HCT116 (cell line): ENCODE results near the gene TMEM184A.

Experiments used
- CEBPB ChIP-seq: IDR thresholded peaks from 2 replicates; pipeline ENCODE4 v1.6.1; 2012; ENCODE audit warnings: low read depth
- EZH2 ChIP-seq: fragments of 200-600 bp; sonication (generic); IDR thresholded peaks from 2 replicates; pipeline ENCODE4 v1.6.1; 2017; ENCODE audit warnings: antibody characterized with exemption, mixed run types
- EZH2phosphoT487 ChIP-seq: fragments of 200-600 bp; IDR thresholded peaks from 2 replicates; pipeline ENCODE4 v1.6.1; 2018; ENCODE audit warnings: antibody characterized with exemption, borderline replicate concordance
- POLR2A ChIP-seq: IDR thresholded peaks from 2 replicates; pipeline ENCODE4 v1.7.0; 2011; ENCODE audit warnings: borderline replicate concordance; ENCODE audit not compliant: insufficient read depth, insufficient read length; ENCODE audit errors: extremely low read depth
- POLR2AphosphoS5 ChIP-seq: IDR thresholded peaks from 2 replicates; pipeline ENCODE4 v1.6.1; 2011; ENCODE audit warnings: mild to moderate bottlenecking, low read depth, low read length, moderate library complexity
- SIN3A ChIP-seq: IDR thresholded peaks from 2 replicates; pipeline ENCODE4 v1.6.1; 2012; ENCODE audit warnings: low read depth
- SP1 ChIP-seq: IDR thresholded peaks from 2 replicates; pipeline ENCODE4 v1.6.1; 2012; ENCODE audit warnings: low read depth
- ZFX ChIP-seq: fragments of 450-650 bp; IDR thresholded peaks from 2 replicates; pipeline ENCODE4 v1.6.1; 2017
- TF ChIP-seq, protein P1 (sequence below), 3 experiments: fragments of 200-600 bp in 1 of 3; sonication (generic) in 1 of 3; IDR thresholded peaks in 2 of 3; conservative IDR thresholded peaks in 1 of 3; 2 replicates each; pipeline ENCODE4 v1.5.1; 2012 to 2017; ENCODE audit warnings: low read depth in 2 of 3, low read length in 2 of 3, antibody characterized with exemption in 1 of 3, borderline replicate concordance in 1 of 3, control low read depth in 1 of 3, mild to moderate bottlenecking in 1 of 3, mixed read lengths in 1 of 3, mixed run types in 1 of 3, moderate library complexity in 1 of 3; ENCODE audit not compliant: insufficient read depth in 1 of 3
- TF ChIP-seq, protein P2 (sequence below): IDR thresholded peaks from 2 replicates; pipeline ENCODE4 v1.6.1; 2012
- TF ChIP-seq, protein P3 (sequence below): IDR thresholded peaks from 2 replicates; pipeline ENCODE4 v1.6.1; 2012; ENCODE audit warnings: low read depth

- no peak for TF ChIP-seq SP1
- TF ChIP-seq, protein P1, sequence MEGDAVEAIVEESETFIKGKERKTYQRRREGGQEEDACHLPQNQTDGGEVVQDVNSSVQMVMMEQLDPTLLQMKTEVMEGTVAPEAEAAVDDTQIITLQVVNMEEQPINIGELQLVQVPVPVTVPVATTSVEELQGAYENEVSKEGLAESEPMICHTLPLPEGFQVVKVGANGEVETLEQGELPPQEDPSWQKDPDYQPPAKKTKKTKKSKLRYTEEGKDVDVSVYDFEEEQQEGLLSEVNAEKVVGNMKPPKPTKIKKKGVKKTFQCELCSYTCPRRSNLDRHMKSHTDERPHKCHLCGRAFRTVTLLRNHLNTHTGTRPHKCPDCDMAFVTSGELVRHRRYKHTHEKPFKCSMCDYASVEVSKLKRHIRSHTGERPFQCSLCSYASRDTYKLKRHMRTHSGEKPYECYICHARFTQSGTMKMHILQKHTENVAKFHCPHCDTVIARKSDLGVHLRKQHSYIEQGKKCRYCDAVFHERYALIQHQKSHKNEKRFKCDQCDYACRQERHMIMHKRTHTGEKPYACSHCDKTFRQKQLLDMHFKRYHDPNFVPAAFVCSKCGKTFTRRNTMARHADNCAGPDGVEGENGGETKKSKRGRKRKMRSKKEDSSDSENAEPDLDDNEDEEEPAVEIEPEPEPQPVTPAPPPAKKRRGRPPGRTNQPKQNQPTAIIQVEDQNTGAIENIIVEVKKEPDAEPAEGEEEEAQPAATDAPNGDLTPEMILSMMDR (IDR thresholded peaks at IDR 0.05 in 2 of 3, conservative IDR thresholded peaks at IDR 0.05 in 1 of 3; ENCODE audit: borderline replicate concordance in 1 of 3, insufficient read depth in 1 of 3, low read depth in 2 of 3, low read length in 2 of 3), result no peak
- TF ChIP-seq POLR2AphosphoS5, result no peak; the same call in 1 of the 2 replicates
- TF ChIP-seq EZH2, result no peak
- TF ChIP-seq SIN3A, result no peak
- TF ChIP-seq, protein P2, sequence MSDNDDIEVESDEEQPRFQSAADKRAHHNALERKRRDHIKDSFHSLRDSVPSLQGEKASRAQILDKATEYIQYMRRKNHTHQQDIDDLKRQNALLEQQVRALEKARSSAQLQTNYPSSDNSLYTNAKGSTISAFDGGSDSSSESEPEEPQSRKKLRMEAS, result no peak
- no peak for TF ChIP-seq ZFX
- TF ChIP-seq POLR2A, result no peak
- TF ChIP-seq CEBPB, result no peak
- TF ChIP-seq EZH2phosphoT487, result no peak
- TF ChIP-seq, protein P3, sequence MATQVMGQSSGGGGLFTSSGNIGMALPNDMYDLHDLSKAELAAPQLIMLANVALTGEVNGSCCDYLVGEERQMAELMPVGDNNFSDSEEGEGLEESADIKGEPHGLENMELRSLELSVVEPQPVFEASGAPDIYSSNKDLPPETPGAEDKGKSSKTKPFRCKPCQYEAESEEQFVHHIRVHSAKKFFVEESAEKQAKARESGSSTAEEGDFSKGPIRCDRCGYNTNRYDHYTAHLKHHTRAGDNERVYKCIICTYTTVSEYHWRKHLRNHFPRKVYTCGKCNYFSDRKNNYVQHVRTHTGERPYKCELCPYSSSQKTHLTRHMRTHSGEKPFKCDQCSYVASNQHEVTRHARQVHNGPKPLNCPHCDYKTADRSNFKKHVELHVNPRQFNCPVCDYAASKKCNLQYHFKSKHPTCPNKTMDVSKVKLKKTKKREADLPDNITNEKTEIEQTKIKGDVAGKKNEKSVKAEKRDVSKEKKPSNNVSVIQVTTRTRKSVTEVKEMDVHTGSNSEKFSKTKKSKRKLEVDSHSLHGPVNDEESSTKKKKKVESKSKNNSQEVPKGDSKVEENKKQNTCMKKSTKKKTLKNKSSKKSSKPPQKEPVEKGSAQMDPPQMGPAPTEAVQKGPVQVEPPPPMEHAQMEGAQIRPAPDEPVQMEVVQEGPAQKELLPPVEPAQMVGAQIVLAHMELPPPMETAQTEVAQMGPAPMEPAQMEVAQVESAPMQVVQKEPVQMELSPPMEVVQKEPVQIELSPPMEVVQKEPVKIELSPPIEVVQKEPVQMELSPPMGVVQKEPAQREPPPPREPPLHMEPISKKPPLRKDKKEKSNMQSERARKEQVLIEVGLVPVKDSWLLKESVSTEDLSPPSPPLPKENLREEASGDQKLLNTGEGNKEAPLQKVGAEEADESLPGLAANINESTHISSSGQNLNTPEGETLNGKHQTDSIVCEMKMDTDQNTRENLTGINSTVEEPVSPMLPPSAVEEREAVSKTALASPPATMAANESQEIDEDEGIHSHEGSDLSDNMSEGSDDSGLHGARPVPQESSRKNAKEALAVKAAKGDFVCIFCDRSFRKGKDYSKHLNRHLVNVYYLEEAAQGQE, result no peak
Measured at GRCh38 chr7:1567049-1567771, 11.2 kb upstream of the TMEM184A start.
